T-cell (primary cell): ENCODE measurements around the gene TMEM248. TPM values are rescaled to one million over a fixed set of nuclear protein-coding genes. Genes with fewer than 3 reads are reported as not detected.

Experiments
- ATAC-seq, 4 experiments: fragments of 200-7000 bp in 3 of 4; fragments of 150-1000 bp in 1 of 4; cut with Tn5 transposase; replicated peaks in 1 of 4; 1 replicate in 3 of 4; 2 replicates in 1 of 4; pipeline ENCODE4 v1.10.0; 2021; ENCODE audit warnings: moderate library complexity in 3 of 4, mild to moderate bottlenecking in 2 of 4, moderate number of reproducible peaks in 1 of 4
- CTCF ChIA-PET, 2 donors: fragments of 300-600 bp; sonication (Branson Sonifier 250); formaldehyde crosslinking; loops; one replicate each; lab custom pipeline; 2022; ENCODE audit warnings: antibody characterized with exemption in 2 of 2; lab: Charles Lee
- POLR2A ChIA-PET, 2 donors: fragments of 300-600 bp; sonication (Branson Sonifier 250); formaldehyde crosslinking; loops; one replicate each; lab custom pipeline; 2022; ENCODE audit warnings: antibody characterized with exemption in 2 of 2; lab: Charles Lee
- DNase-seq, 35 experiments: peaks; one replicate each; pipeline versions ENCODE4 v3.0.0 to v3.0.0-alpha.2; 2013 to 2023
- H3K27ac ChIP-seq: one replicate; pipeline ENCODE4 v1.5.1; 2013; ENCODE audit warnings: low read length
- H3K27me3 ChIP-seq, 2 experiments: replicated peaks in 1 of 2; 1 replicate in 1 of 2; 2 replicates in 1 of 2; pipeline versions ENCODE4 v1.6.1 to v1.7.0; 2013; ENCODE audit warnings: low read length in 1 of 2, mixed read lengths in 1 of 2; ENCODE audit not compliant: control insufficient read depth in 2 of 2, insufficient read depth in 2 of 2; ENCODE audit errors: extremely low read depth in 1 of 2
- H3K36me3 ChIP-seq, 2 donors: 1 replicate in 1 of 2; 2 replicates in 1 of 2; pipeline versions ENCODE4 v1.6.1 to v1.7.0; 2013; ENCODE audit warnings: low read length in 1 of 2; ENCODE audit not compliant: control insufficient read depth in 2 of 2, insufficient read depth in 1 of 2; ENCODE audit errors: extremely low read depth in 1 of 2
- H3K4me1 ChIP-seq, 2 experiments: 1 replicate in 1 of 2; 2 replicates in 1 of 2; pipeline versions ENCODE4 v1.6.1 to v1.7.0; 2013; ENCODE audit warnings: low read length in 2 of 2, mixed read lengths in 1 of 2; ENCODE audit not compliant: insufficient read depth in 2 of 2, control insufficient read depth in 1 of 2; ENCODE audit errors: extremely low read depth in 1 of 2
- H3K4me3 ChIP-seq, 2 donors: 1 replicate in 1 of 2; 2 replicates in 1 of 2; pipeline versions ENCODE4 v1.5.1 to v1.7.0; 2013; ENCODE audit warnings: mild to moderate bottlenecking in 2 of 2, low read length in 1 of 2, moderate library complexity in 1 of 2; ENCODE audit not compliant: control insufficient read depth in 1 of 2; ENCODE audit errors: extremely low read depth in 1 of 2
- H3K9me3 ChIP-seq: 2 replicates; pipeline ENCODE4 v1.7.0; 2013
- H3K27ac Mint-ChIP-seq, 2 donors: one replicate each; pipeline ENCODE4 v1.8.0; 2020 to 2021; ENCODE audit warnings: mild to moderate bottlenecking in 2 of 2, mixed read lengths in 2 of 2
- H3K27me3 Mint-ChIP-seq, 2 donors: one replicate each; pipeline ENCODE4 v1.8.0; 2021 to 2022; ENCODE audit warnings: mixed read lengths in 2 of 2
- H3K36me3 Mint-ChIP-seq: one replicate; pipeline ENCODE4 v1.8.0; 2021; ENCODE audit warnings: mixed read lengths
- H3K4me1 Mint-ChIP-seq, 3 donors: one replicate each; pipeline ENCODE4 v1.8.0; 2020 to 2022; ENCODE audit warnings: mixed read lengths in 3 of 3, mild to moderate bottlenecking in 1 of 3
- H3K4me3 Mint-ChIP-seq, 3 donors: one replicate each; pipeline ENCODE4 v1.8.0; 2020 to 2022; ENCODE audit warnings: mild to moderate bottlenecking in 3 of 3, mixed read lengths in 3 of 3, moderate library complexity in 3 of 3
- H3K9me3 Mint-ChIP-seq, 3 donors: one replicate each; pipeline ENCODE4 v1.8.0; 2020 to 2022; ENCODE audit warnings: mixed read lengths in 3 of 3
- WGBS: methylation state at CpG from one replicate; pipeline ENCODE4 v1.1.5; 2013; ENCODE audit warnings: missing lambda C conversion rate; ENCODE audit not compliant: insufficient coverage; 5-methylcytosine and 5-hydroxymethylcytosine counted together
- total RNA-seq, 35 experiments: library from RNA in 6 of 35; stranded (reverse) in 6 of 35; fragments of 120-200 nt in 1 of 35; gene quantifications; one replicate each; pipeline versions ENCODE4 v1.2.1 to v1.2.4 and lab custom pipeline; 2013 to 2026

Gene TMEM248
- total RNA-seq, 5 donors from 2014 or later (not counting 1 experiment from before 2014, with no cell fraction given), result 79.0 to 97.6 (median 91.9) TPM

DNA sequence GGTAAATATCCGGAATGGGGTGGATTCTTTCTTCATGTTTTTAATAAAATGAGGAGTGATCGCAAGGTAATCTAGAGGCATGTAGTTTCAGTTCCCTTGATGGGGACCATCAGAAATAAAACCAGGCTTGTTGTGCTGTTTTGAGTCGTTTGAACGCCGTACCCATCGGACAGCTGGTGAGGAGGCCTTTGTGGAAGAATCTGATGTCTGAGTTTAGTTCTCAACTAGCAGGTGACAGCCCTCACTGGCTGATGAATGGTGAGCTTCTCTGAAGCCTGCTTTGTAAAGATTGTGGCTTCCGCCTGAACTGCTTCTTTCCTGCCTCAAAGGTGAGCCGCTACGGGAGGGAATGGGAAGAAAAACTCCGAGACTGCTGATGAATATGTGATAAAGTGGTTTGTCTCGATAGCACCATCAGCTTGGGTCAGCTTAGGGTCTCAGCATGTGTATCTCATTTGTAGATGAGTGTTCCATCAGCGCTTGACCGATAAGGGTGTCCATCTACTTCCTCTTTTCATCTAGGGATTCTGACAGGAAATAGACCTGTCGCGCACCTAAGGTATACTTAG lies 977 bp downstream of the TMEM248 start:
- H3K9me3 Mint-ChIP-seq, result no peaks in the 10 kb centered on the region
- peak overlapping the region; percentile 76 to 86 for H3K4me3 ChIP-seq
- no peaks in the 10 kb centered on the region for H3K9me3 ChIP-seq
- H3K27me3 Mint-ChIP-seq, result no peaks in the 10 kb centered on the region
- no peaks in the 10 kb centered on the region for H3K27me3 ChIP-seq
- CTCF ChIA-PET, result interaction anchor here in 1 of 2 donors (0.7 to 1.6 kb wide), 2 partner anchors 19 to 77 kb away, joined by 3 to 6 read pairs; no protein-coding TSS in a partner anchor
- peak in 29 of 35 experiments; percentile 2 to 63 (median 22) for DNase-seq
- peak overlapping the region; percentile 88 to 98 (median 96) for H3K4me3 Mint-ChIP-seq
- H3K36me3 ChIP-seq, result peaks cover 0 to 7% of the 10 kb centered on the region in 2 donors
- peaks cover 12 to 49% of the 10 kb centered on the region in 2 experiments for H3K4me1 ChIP-seq
- H3K27ac ChIP-seq, result peak overlapping the region; percentile 68
- ATAC-seq, result peak in 3 of 4 experiments; percentile 35 to 40 (median 35)
- POLR2A ChIA-PET, result interaction anchor here (0.5 to 2.0 kb wide), 5 partner anchors 68 to 176 kb away, joined by 3 to 10 read pairs (median 7); partner anchors contain the start of gene SBDS (in 1 of the 2)
- WGBS, result 2% methylated on average over 11 of the region's 15 CpGs
- peak overlapping the region; percentile 94 to 96 for H3K27ac Mint-ChIP-seq
- peaks cover 11% of the 10 kb centered on the region for H3K36me3 Mint-ChIP-seq
- peaks cover 45 to 51% (median 50%) of the 10 kb centered on the region in 3 donors for H3K4me1 Mint-ChIP-seq

DNA sequence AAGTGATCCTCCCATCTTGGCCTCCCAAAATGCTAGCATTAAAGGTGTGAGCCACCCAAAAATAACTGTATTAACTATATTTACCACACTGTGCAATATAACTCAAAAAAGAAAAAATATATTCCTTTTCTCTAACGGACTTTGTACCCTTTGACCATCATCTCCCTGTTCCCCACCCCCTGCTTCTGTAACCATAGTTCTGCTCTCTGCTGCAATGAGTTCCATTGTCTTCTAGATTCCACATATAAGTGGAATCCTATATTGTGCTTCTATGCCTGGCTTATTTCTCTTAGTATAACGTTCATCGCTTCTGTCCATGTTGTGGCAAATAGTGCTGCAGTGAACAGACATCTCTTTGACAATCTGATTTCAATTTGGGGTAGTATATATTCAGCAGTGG lies 4.2 kb downstream of the TMEM248 start:
- ChIA-PET CTCF (no interaction called here), POLR2A (no interaction called here)
- no CpG with 5 or more reads among the region's 3 CpGs for WGBS
- Mint-ChIP-seq H3K27me3 (no peaks in the 10 kb centered on the region), H3K4me1 (peaks cover 75 to 77% (median 77%) of the 10 kb centered on the region in 3 donors), H3K4me3 (peak overlapping the region in 1 of 3 donors; percentile 24), H3K27ac (no peak overlapping the region), H3K9me3 (no peaks in the 10 kb centered on the region), H3K36me3 (peaks cover 29% of the 10 kb centered on the region)
- ATAC-seq (no peak), DNase-seq (no peak)
- Histone ChIP-seq H3K9me3 (no peaks in the 10 kb centered on the region), H3K4me3 (no peak overlapping the region), H3K4me1 (peaks cover 12 to 62% of the 10 kb centered on the region in 2 experiments), H3K27ac (no peak overlapping the region), H3K36me3 (peaks cover 0 to 11% of the 10 kb centered on the region in 2 donors), H3K27me3 (no peaks in the 10 kb centered on the region)

DNA sequence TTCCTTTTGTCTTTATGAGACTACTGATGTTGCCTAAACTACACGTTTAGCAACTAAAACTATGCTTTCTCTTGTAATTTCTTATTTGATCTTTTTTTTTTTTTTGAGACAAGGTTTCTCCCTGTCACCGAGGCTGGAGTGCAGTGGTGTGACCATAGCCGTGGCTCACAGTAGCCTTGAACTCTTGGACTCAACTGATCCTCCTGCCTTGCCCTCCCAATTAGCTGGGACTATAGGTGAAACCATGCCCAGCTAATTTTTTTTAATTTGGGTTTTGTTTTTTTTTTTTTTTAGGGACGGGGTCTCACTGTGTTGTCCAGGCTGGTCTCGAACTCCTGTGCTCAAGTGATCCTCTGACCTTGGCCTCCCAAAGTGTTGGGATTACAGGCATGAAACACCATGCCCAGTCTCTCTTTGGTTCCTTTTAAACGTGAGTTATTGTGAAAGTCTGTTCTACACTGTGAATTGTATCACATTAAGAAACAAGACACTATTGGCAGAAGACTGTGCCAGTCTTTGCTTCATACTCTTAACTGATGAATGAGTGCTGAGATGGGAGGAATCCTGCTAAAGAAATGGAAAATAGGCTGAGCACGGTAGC lies 6.4 kb downstream of the TMEM248 start:
- no peak for ATAC-seq
- Histone ChIP-seq H3K4me3 (no peak overlapping the region), H3K36me3 (peaks cover 0 to 18% of the 10 kb centered on the region in 2 donors), H3K4me1 (peaks cover 6 to 64% of the 10 kb centered on the region in 2 experiments), H3K27ac (no peak overlapping the region), H3K9me3 (no peaks in the 10 kb centered on the region), H3K27me3 (no peaks in the 10 kb centered on the region)
- H3K27ac Mint-ChIP-seq, result peak overlapping the region in 1 of 2 donors; percentile 15
- H3K36me3 Mint-ChIP-seq, result peaks cover 31% of the 10 kb centered on the region
- no peaks in the 10 kb centered on the region for H3K27me3 Mint-ChIP-seq
- WGBS, result 100% methylated on average over 2 of the region's 7 CpGs
- ChIA-PET CTCF (interaction anchor here in 1 of 2 donors (0.6 kb wide), 1 partner anchor 14 kb away, joined by 4 read pairs; no protein-coding TSS in a partner anchor), POLR2A (no interaction called here)
- DNase-seq, result no peak
- H3K4me3 Mint-ChIP-seq, result peak overlapping the region in 1 of 3 donors; percentile 44
- no peaks in the 10 kb centered on the region for H3K9me3 Mint-ChIP-seq
- H3K4me1 Mint-ChIP-seq, result peaks cover 76 to 81% (median 81%) of the 10 kb centered on the region in 3 donors

DNA sequence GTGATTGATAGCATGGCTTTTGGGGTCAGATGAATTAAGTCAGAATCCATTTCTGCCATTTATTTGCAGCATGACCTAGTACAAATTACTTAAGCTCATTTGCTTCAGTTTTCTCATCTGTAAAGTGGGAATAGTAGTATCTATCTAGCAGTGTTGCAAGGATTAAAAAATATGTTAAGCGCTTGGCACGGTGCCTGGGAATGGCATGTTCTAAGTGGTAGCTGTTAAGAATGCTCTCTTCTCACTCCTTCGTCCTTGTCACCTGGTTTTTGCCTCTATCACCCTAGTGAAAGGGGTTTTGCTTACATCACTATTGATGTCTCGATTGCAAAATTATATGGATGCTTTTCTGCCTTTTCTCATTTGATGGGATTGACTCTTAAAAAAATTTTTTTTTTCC lies 7.4 kb downstream of the TMEM248 start:
- H3K4me3 Mint-ChIP-seq, result peak overlapping the region in 1 of 3 donors; percentile 37
- POLR2A ChIA-PET, result interaction anchor here (0.6 to 1.0 kb wide), 4 partner anchors 83 to 752 kb away, joined by 4 to 14 read pairs (median 4); no protein-coding TSS in a partner anchor

DNA sequence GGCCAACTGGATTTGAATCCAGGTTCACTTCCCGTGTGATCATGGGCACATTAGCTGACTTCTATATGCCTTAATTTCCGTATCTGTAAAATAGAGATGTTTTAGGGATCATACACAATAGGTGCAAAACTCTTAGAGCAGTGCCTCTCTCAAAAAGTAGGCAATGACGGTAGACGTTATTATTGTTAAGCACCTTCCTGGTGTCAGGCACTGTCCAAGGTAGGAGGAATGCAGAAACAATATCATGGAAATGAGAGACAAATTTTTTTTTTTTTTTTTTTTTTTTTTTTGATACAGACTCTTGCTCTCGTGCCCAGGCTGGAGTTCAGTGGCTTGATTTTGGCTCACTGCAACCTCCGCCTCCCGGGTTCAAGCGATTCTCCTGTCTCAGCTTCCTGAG lies 8.1 kb downstream of the TMEM248 start:
- Mint-ChIP-seq H3K9me3 (no peaks in the 10 kb centered on the region), H3K27me3 (no peaks in the 10 kb centered on the region), H3K27ac (no peak overlapping the region), H3K4me3 (peak overlapping the region in 1 of 3 donors; percentile 37), H3K36me3 (peaks cover 34% of the 10 kb centered on the region), H3K4me1 (peaks cover 80 to 81% (median 80%) of the 10 kb centered on the region in 3 donors)
- no peak overlapping the region for H3K4me3 ChIP-seq
- ChIA-PET POLR2A (interaction anchor here (1.0 kb wide), 2 partner anchors 84 to 163 kb away, joined by 4 read pairs; no protein-coding TSS in a partner anchor), CTCF (no interaction called here)
- peaks cover 0 to 16% of the 10 kb centered on the region in 2 donors for H3K36me3 ChIP-seq
- peaks cover 2 to 54% of the 10 kb centered on the region in 2 experiments for H3K4me1 ChIP-seq
- no peak for DNase-seq
- no peaks in the 10 kb centered on the region for H3K27me3 ChIP-seq
- ATAC-seq, result no peak
- 97% methylated on average over 5 of the region's 8 CpGs for WGBS
- no peaks in the 10 kb centered on the region for H3K9me3 ChIP-seq
- H3K27ac ChIP-seq, result no peak overlapping the region

More for the DNA sequence above, 7.4 kb downstream of the TMEM248 start:
- Histone ChIP-seq H3K36me3 (peaks cover 0 to 16% of the 10 kb centered on the region in 2 donors), H3K27me3 (no peaks in the 10 kb centered on the region), H3K27ac (no peak overlapping the region), H3K4me3 (no peak overlapping the region), H3K9me3 (no peaks in the 10 kb centered on the region), H3K4me1 (peaks cover 2 to 62% of the 10 kb centered on the region in 2 experiments)
- no peaks in the 10 kb centered on the region for H3K27me3 Mint-ChIP-seq
- DNase-seq, result no peak
- 89% methylated on average over 3 of the region's 4 CpGs for WGBS
- H3K4me1 Mint-ChIP-seq, result peaks cover 82 to 83% (median 82%) of the 10 kb centered on the region in 3 donors
- no peaks in the 10 kb centered on the region for H3K9me3 Mint-ChIP-seq
- peaks cover 31% of the 10 kb centered on the region for H3K36me3 Mint-ChIP-seq
- ATAC-seq, result no peak
- no peak overlapping the region for H3K27ac Mint-ChIP-seq
- CTCF ChIA-PET, result no interaction called here

DNA sequence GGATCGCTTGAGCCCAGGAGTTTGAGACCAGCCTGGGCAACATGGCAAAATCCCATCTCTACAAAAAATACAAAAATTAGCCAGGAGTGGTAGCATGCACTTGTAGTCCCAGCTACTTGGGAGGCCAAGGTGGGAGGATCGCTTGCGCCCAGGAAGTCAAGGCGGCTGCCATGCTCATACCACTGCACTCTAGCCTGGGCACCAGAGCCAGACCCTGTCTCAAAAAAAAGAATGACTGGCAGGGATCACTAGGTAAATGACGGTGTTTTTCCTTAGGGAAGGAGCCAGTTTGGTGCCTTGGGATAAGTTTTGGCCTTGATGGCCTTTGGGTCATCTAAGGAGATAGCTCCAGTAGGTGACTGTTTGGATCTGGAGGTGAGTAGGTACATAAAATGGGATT lies 8.9 kb downstream of the TMEM248 start:
- Histone ChIP-seq H3K27me3 (no peaks in the 10 kb centered on the region), H3K4me3 (no peak overlapping the region), H3K4me1 (peaks cover 2 to 48% of the 10 kb centered on the region in 2 experiments), H3K27ac (no peak overlapping the region), H3K36me3 (peaks cover 0 to 16% of the 10 kb centered on the region in 2 donors), H3K9me3 (no peaks in the 10 kb centered on the region)
- H3K9me3 Mint-ChIP-seq, result no peaks in the 10 kb centered on the region
- peak overlapping the region in 1 of 3 donors; percentile 37 for H3K4me3 Mint-ChIP-seq
- ATAC-seq (no peak), DNase-seq (no peak)
- peaks cover 34% of the 10 kb centered on the region for H3K36me3 Mint-ChIP-seq
- ChIA-PET CTCF (no interaction called here), POLR2A (interaction anchor here (0.6 kb wide), 2 partner anchors 227 to 872 kb away, joined by 3 to 5 read pairs; no protein-coding TSS in a partner anchor)
- peaks cover 85 to 86% (median 85%) of the 10 kb centered on the region in 3 donors for H3K4me1 Mint-ChIP-seq
- no peak overlapping the region for H3K27ac Mint-ChIP-seq
- 100% methylated on average over 3 of the region's 5 CpGs for WGBS
- H3K27me3 Mint-ChIP-seq, result no peaks in the 10 kb centered on the region
